GM12801 (cell line): ENCODE measurements around the gene SYNJ2.

Source experiments
- TF ChIP-seq, protein P1 (sequence below): IDR thresholded peaks from one replicate; pipeline ENCODE4 v1.5.1; 2011; ENCODE audit warnings: control low read depth; ENCODE audit not compliant: insufficient read length; ENCODE audit errors: extremely low read depth

The SYNJ2 gene

GRCh38 chr6:157985378-157986155 is 3.9 kb downstream of the SYNJ2 start:
- TF ChIP-seq, protein P1, sequence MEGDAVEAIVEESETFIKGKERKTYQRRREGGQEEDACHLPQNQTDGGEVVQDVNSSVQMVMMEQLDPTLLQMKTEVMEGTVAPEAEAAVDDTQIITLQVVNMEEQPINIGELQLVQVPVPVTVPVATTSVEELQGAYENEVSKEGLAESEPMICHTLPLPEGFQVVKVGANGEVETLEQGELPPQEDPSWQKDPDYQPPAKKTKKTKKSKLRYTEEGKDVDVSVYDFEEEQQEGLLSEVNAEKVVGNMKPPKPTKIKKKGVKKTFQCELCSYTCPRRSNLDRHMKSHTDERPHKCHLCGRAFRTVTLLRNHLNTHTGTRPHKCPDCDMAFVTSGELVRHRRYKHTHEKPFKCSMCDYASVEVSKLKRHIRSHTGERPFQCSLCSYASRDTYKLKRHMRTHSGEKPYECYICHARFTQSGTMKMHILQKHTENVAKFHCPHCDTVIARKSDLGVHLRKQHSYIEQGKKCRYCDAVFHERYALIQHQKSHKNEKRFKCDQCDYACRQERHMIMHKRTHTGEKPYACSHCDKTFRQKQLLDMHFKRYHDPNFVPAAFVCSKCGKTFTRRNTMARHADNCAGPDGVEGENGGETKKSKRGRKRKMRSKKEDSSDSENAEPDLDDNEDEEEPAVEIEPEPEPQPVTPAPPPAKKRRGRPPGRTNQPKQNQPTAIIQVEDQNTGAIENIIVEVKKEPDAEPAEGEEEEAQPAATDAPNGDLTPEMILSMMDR, result no peak

DNA sequence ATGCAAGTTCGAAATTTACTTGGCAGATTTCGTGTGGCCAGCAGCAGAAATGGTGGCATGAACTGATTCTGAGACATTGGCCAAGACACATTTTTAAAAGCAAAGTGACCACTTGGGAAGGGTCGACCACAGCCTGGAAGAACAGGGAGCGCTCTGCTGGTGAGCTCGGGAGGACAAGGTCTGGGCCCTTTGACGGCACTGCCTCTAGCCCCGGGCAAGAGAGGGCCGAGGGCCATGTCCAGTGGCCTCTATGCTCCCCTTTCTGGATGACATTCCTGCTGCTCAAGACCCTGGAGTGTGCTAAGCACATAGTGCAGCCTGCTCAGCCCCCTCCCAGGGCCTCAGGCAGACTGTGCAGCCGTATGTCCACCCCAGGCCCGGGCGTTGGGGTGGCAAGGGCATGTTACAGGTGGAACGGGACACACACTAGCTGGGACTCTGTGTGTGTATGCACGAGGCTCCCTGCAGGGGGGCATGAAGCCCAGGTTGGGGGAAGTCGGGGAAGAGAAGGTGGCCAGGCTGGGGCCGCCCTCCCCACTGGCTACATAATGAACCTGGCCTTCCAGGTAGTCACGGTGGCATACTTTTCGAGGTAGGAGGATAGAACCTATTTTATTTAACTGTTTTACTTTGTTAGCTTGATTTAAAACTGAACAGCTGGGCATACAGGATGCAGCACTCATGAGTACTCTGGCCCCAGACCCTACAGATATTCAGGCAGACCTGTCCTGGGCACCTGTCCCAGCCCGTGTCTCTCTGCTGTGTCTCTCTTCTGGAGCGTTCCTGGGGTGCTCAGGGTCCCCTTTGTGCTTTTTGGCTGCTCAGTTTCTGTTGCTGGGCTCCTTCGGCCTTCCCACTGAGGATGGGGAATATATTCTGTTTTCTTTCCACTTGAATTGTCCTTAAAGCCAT is 6.4 kb downstream of the SYNJ2 start:
- TF ChIP-seq, protein P1, result no peak

DNA sequence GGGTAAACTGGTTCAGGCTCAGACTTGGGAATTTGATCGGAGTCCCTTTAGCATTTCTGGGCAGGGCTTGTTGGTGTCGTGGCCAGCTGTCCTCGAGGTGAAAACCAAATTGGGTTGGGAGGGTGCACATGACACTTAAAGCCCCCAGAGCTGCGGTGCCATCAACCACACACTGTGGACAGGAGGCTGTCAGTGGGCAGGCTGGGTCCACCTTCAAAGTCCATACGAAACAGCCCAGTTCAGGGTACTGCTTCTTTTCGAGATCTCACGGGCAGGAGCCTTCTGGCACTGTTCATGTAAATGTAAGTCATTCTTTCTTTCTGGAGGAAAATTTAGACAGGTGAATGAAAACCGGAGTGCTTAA is 7.0 kb downstream of the SYNJ2 start:
- TF ChIP-seq, protein P1, result no peak

- TF ChIP-seq, protein P1, result no peak
Observed at GRCh38 chr6:157989541-157990289, 8.1 kb downstream of the SYNJ2 start.

DNA sequence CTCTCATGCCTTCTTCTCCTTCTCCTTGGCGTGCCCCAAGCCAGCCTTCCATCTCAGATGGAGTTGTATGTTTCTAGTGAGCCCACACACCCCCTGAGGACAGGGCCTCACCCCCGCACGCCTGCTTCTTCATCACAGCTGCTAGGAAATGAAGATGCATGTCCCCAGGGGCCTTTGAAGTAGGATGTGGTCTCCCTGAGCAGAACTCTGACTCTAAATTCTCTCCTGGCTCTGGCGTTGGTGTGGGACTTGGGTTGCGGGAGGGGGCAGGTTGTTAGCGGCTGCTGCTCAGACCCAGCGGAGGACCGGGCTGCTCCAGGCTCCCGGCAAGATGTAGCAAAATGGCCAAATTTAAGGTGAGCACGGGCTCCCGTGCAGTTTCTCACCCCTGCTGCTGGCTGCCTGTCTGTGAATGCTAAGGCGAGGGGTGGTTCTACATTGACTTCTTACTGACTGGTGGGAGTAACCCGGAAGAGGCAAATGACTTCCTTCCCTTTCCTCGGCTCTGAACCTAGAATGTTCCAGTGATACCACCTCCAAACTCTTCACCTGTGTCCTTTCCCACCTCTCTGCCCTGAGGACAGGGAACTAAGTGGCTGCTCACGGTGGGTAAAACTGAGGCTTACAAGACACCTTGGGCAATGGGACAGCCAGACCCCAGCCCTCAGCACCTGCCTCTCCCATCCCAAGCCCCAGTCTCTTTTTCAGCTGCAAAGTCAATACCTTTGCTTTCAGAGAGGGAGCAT is 8.8 kb downstream of the SYNJ2 start:
- TF ChIP-seq, protein P1, result no peak

GRCh38 chr6:157991067-157991432 is 9.4 kb downstream of the SYNJ2 start:
- TF ChIP-seq, protein P1, result no peak
